ENCODE results near the gene OSBPL5. TPM values are rescaled to one million over a fixed set of nuclear protein-coding genes. Genes with fewer than 3 reads are reported as not detected.

OSBPL5 gene
- polyA plus RNA-seq, 4 donors: 18.2 to 20.9 (median 19.8) TPM

GRCh38 chr11:3164552-3165151 lies 458 bp downstream of the OSBPL5 start:
- no peak for DNase-seq (ENCODE audit: low read depth in 4 of 4, low spot score in 3 of 4)

- no peak for DNase-seq (ENCODE audit: low read depth in 4 of 4, low spot score in 3 of 4)
Observed at GRCh38 chr11:3164138-3164551, 965 bp downstream of the OSBPL5 start.

GRCh38 chr11:3163241-3163981 lies 1.7 kb downstream of the OSBPL5 start:
- DNase-seq (ENCODE audit: low read depth in 4 of 4, low spot score in 3 of 4): no peak

GRCh38 chr11:3162410-3163240 lies 2.5 kb downstream of the OSBPL5 start:
- DNase-seq (ENCODE audit: low read depth in 4 of 4, low spot score in 3 of 4): no peak

- no peak for DNase-seq (ENCODE audit: low read depth in 4 of 4, low spot score in 3 of 4)
Observed at GRCh38 chr11:3161720-3162409, 3.2 kb downstream of the OSBPL5 start.

GRCh38 chr11:3161309-3161708 lies 3.8 kb downstream of the OSBPL5 start:
- no peak for DNase-seq (ENCODE audit: low read depth in 4 of 4, low spot score in 3 of 4)

GRCh38 chr11:3160252-3161031 lies 4.7 kb downstream of the OSBPL5 start:
- peak; percentile 80 to 90 (median 83) for DNase-seq (ENCODE audit: low read depth in 4 of 4, low spot score in 3 of 4)

GRCh38 chr11:3159296-3160190 lies 5.6 kb downstream of the OSBPL5 start:
- DNase-seq (ENCODE audit: low read depth in 4 of 4, low spot score in 3 of 4): no peak

GRCh38 chr11:3158821-3159220 lies 6.3 kb downstream of the OSBPL5 start:
- no peak for DNase-seq (ENCODE audit: low read depth in 4 of 4, low spot score in 3 of 4)

- no peak for DNase-seq (ENCODE audit: low read depth in 4 of 4, low spot score in 3 of 4)
Observed at GRCh38 chr11:3158131-3158591, 6.9 kb downstream of the OSBPL5 start.

- DNase-seq (ENCODE audit: low read depth in 4 of 4, low spot score in 3 of 4): no peak
Observed at GRCh38 chr11:3157381-3158130, 7.6 kb downstream of the OSBPL5 start.

- DNase-seq (ENCODE audit: low read depth in 4 of 4, low spot score in 3 of 4): no peak
Observed at GRCh38 chr11:3156661-3157311, 8.3 kb downstream of the OSBPL5 start.

GRCh38 chr11:3156282-3156660 lies 8.8 kb downstream of the OSBPL5 start:
- no peak for DNase-seq (ENCODE audit: low read depth in 4 of 4, low spot score in 3 of 4)

GRCh38 chr11:3155691-3156258 lies 9.3 kb downstream of the OSBPL5 start:
- no peak for DNase-seq (ENCODE audit: low read depth in 4 of 4, low spot score in 3 of 4)

GRCh38 chr11:3155216-3155615 lies 9.9 kb downstream of the OSBPL5 start:
- DNase-seq (ENCODE audit: low read depth in 4 of 4, low spot score in 3 of 4): no peak

- DNase-seq (ENCODE audit: low read depth in 4 of 4, low spot score in 3 of 4): no peak
Observed at GRCh38 chr11:3154001-3154599, 11.0 kb downstream of the OSBPL5 start.

GRCh38 chr11:3153291-3153861 lies 11.7 kb downstream of the OSBPL5 start:
- DNase-seq (ENCODE audit: low read depth in 4 of 4, low spot score in 3 of 4): no peak
